Neutrophil (primary cell): ENCODE measurements around the gene TBCCD1.

Experiments used
- H3K27ac ChIP-seq: fragments of 200-600 bp; sonication (generic); 2 replicates; pipeline ENCODE4 v1.5.1; 2016; ENCODE audit warnings: mild to moderate bottlenecking, moderate library complexity
- H3K27me3 ChIP-seq: fragments of 200-600 bp; sonication (generic); 2 replicates; pipeline ENCODE4 v1.6.0; 2016; ENCODE audit warnings: mild to moderate bottlenecking
- H3K36me3 ChIP-seq: fragments of 200-600 bp; sonication (generic); 2 replicates; pipeline ENCODE4 v1.5.1; 2017
- H3K4me1 ChIP-seq, 2 experiments: fragments of 200-600 bp in 1 of 2; sonication (generic) in 1 of 2; 1 replicate in 1 of 2; 2 replicates in 1 of 2; pipeline versions ENCODE4 v1.5.1 to v1.6.1; 2013 to 2016; ENCODE audit warnings: low read depth in 1 of 2, low read length in 1 of 2, mild to moderate bottlenecking in 1 of 2, moderate library complexity in 1 of 2; ENCODE audit not compliant: control insufficient read depth in 1 of 2, insufficient read depth in 1 of 2
- H3K4me3 ChIP-seq, 2 experiments: fragments of 200-600 bp in 1 of 2; sonication (generic) in 1 of 2; 1 replicate in 1 of 2; 2 replicates in 1 of 2; pipeline ENCODE4 v1.5.1; 2013 to 2016; ENCODE audit warnings: low read depth in 1 of 2, low read length in 1 of 2, mild to moderate bottlenecking in 1 of 2, moderate library complexity in 1 of 2
- H3K9me3 ChIP-seq: fragments of 200-600 bp; sonication (generic); 2 replicates; pipeline ENCODE4 v1.5.1; 2016
- TF ChIP-seq, protein P1 (sequence below): fragments of 200-600 bp; sonication (generic); IDR thresholded peaks from 2 replicates; pipeline ENCODE4 v1.5.1; 2016; ENCODE audit warnings: antibody characterized with exemption

Gene TBCCD1

GRCh38 chr3:186497608-186498007 is 69.5 kb downstream of the TBCCD1 start:
- no peak overlapping the region for H3K27ac ChIP-seq
- H3K4me1 ChIP-seq, result no peaks in the 10 kb centered on the region
- H3K4me3 ChIP-seq, result no peak overlapping the region
- TF ChIP-seq, protein P1, sequence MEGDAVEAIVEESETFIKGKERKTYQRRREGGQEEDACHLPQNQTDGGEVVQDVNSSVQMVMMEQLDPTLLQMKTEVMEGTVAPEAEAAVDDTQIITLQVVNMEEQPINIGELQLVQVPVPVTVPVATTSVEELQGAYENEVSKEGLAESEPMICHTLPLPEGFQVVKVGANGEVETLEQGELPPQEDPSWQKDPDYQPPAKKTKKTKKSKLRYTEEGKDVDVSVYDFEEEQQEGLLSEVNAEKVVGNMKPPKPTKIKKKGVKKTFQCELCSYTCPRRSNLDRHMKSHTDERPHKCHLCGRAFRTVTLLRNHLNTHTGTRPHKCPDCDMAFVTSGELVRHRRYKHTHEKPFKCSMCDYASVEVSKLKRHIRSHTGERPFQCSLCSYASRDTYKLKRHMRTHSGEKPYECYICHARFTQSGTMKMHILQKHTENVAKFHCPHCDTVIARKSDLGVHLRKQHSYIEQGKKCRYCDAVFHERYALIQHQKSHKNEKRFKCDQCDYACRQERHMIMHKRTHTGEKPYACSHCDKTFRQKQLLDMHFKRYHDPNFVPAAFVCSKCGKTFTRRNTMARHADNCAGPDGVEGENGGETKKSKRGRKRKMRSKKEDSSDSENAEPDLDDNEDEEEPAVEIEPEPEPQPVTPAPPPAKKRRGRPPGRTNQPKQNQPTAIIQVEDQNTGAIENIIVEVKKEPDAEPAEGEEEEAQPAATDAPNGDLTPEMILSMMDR, result no peak
- H3K27me3 ChIP-seq, result no peaks in the 10 kb centered on the region
- H3K36me3 ChIP-seq, result no peaks in the 10 kb centered on the region
- H3K9me3 ChIP-seq, result no peaks in the 10 kb centered on the region

- Histone ChIP-seq H3K9me3 (no peaks in the 10 kb centered on the region), H3K27ac (no peak overlapping the region), H3K4me3 (no peak overlapping the region), H3K27me3 (no peaks in the 10 kb centered on the region), H3K36me3 (no peaks in the 10 kb centered on the region), H3K4me1 (no peaks in the 10 kb centered on the region)
- TF ChIP-seq, protein P1, result no peak
Measured at GRCh38 chr3:186496635-186497034, 70.5 kb downstream of the TBCCD1 start.
